WERI-Rb-1 (cell line): ENCODE measurements around the gene ARMC7.

ENCODE experiments used
- DNase-seq: peaks from one replicate; pipeline ENCODE4 v3.0.0-alpha.2; 2020
- H3K27ac ChIP-seq: fragments of 250-450 bp; sonication (Bioruptor Pico); 2 replicates; pipeline ENCODE4 v1.5.1; 2020; ENCODE audit warnings: mild to moderate bottlenecking, moderate library complexity
- H3K27me3 ChIP-seq: fragments of 250-450 bp; sonication (Bioruptor Pico); 2 replicates; pipeline ENCODE4 v1.5.1; 2021; ENCODE audit warnings: mild to moderate bottlenecking, low read depth, moderate library complexity; ENCODE audit not compliant: insufficient read depth, severe bottlenecking
- H3K36me3 ChIP-seq: fragments of 250-450 bp; sonication (Bioruptor Pico); 2 replicates; pipeline ENCODE4 v1.5.1; 2020; ENCODE audit warnings: mild to moderate bottlenecking, moderate library complexity
- H3K4me3 ChIP-seq: 2 replicates; pipeline ENCODE4 v1.5.1; 2011; ENCODE audit warnings: low read depth, mild to moderate bottlenecking, control low read depth, low read length
- H3K9me3 ChIP-seq: fragments of 250-450 bp; sonication (Bioruptor Pico); 2 replicates; pipeline ENCODE4 v1.5.1; 2021; ENCODE audit warnings: mild to moderate bottlenecking, moderate library complexity; ENCODE audit not compliant: severe bottlenecking
- CTCF ChIP-seq: IDR thresholded peaks from 2 replicates; pipeline ENCODE4 v1.5.1; 2011; ENCODE audit warnings: low read depth, mild to moderate bottlenecking, control low read depth, inconsistent platforms, low read length

The ARMC7 gene

GRCh38 chr17:75075597-75076336 lies 34.0 kb upstream of the ARMC7 start:
- no peaks in the 10 kb centered on the region for H3K27me3 ChIP-seq
- H3K4me3 ChIP-seq: no peak overlapping the region
- DNase-seq: no peak
- peak overlapping the region; percentile 27 for H3K27ac ChIP-seq
- no peaks in the 10 kb centered on the region for H3K9me3 ChIP-seq
- H3K36me3 ChIP-seq: no peaks in the 10 kb centered on the region
- no peak for TF ChIP-seq CTCF

GRCh38 chr17:75077072-75077495 lies 32.7 kb upstream of the ARMC7 start:
- no peaks in the 10 kb centered on the region for H3K27me3 ChIP-seq
- no peaks in the 10 kb centered on the region for H3K9me3 ChIP-seq
- no peaks in the 10 kb centered on the region for H3K36me3 ChIP-seq
- no peak for TF ChIP-seq CTCF
- H3K4me3 ChIP-seq: no peak overlapping the region
- peak overlapping the region; percentile 59 for H3K27ac ChIP-seq
- DNase-seq: no peak

GRCh38 chr17:75077496-75078283 lies 32.1 kb upstream of the ARMC7 start:
- no peaks in the 10 kb centered on the region for H3K9me3 ChIP-seq
- no peaks in the 10 kb centered on the region for H3K36me3 ChIP-seq
- H3K27me3 ChIP-seq: no peaks in the 10 kb centered on the region
- H3K4me3 ChIP-seq: no peak overlapping the region
- no peak for TF ChIP-seq CTCF
- no peak for DNase-seq
- no peak overlapping the region for H3K27ac ChIP-seq

GRCh38 chr17:75078284-75079022 lies 31.3 kb upstream of the ARMC7 start:
- Histone ChIP-seq H3K36me3 (no peaks in the 10 kb centered on the region), H3K27me3 (no peaks in the 10 kb centered on the region), H3K27ac (no peak overlapping the region; the same call in 1 of the 2 replicates), H3K9me3 (no peaks in the 10 kb centered on the region), H3K4me3 (no peak overlapping the region)
- no peak for DNase-seq
- TF ChIP-seq CTCF: no peak

- no peak overlapping the region for H3K4me3 ChIP-seq
Observed at GRCh38 chr17:75079023-75079373, 30.8 kb upstream of the ARMC7 start.

More at GRCh38 chr17:75079023-75079373, 30.8 kb upstream of the ARMC7 start:
- TF ChIP-seq CTCF: no peak
- Histone ChIP-seq H3K36me3 (no peaks in the 10 kb centered on the region), H3K9me3 (no peaks in the 10 kb centered on the region), H3K27me3 (no peaks in the 10 kb centered on the region), H3K27ac (peak overlapping the region; percentile 2; the same call in 1 of the 2 replicates)
- no peak for DNase-seq
